H9 (cell line): ENCODE data around the gene SMDT1. TPM values are rescaled to one million over a fixed set of nuclear protein-coding genes. Genes with fewer than 3 reads are reported as not detected.

Source experiments
- DNase-seq: peaks from one replicate; pipeline ENCODE4 v3.0.0-alpha.2; 2017
- H2AFZ ChIP-seq: one replicate; pipeline ENCODE4 v1.6.1; 2013; ENCODE audit warnings: mild to moderate bottlenecking, low read length, control low read depth, moderate library complexity
- H2AK5ac ChIP-seq: 2 replicates; pipeline ENCODE4 v1.6.1; 2013; ENCODE audit warnings: low read length, control low read depth, mixed read lengths; ENCODE audit not compliant: insufficient read length
- H2BK120ac ChIP-seq: one replicate; pipeline ENCODE4 v1.6.1; 2013; ENCODE audit warnings: low read depth, mild to moderate bottlenecking, low read length, control low read depth, inconsistent platforms; ENCODE audit not compliant: poor library complexity, severe bottlenecking
- H2BK12ac ChIP-seq: 2 replicates; pipeline ENCODE4 v1.6.1; 2013; ENCODE audit warnings: low read length, control low read depth, mixed read lengths, low read depth; ENCODE audit not compliant: insufficient read length
- H2BK15ac ChIP-seq: 2 replicates; pipeline ENCODE4 v1.6.1; 2013; ENCODE audit warnings: low read depth, low read length, control low read depth
- H2BK20ac ChIP-seq: one replicate; pipeline ENCODE4 v1.6.1; 2013; ENCODE audit warnings: low read depth, mild to moderate bottlenecking, low read length, control low read depth, inconsistent platforms; ENCODE audit not compliant: poor library complexity, severe bottlenecking
- H2BK5ac ChIP-seq: 2 replicates; pipeline ENCODE4 v1.6.1; 2013; ENCODE audit warnings: low read length, control low read depth, mixed read lengths; ENCODE audit not compliant: insufficient read length
- H3K14ac ChIP-seq: 2 replicates; pipeline ENCODE4 v1.6.1; 2013; ENCODE audit warnings: low read length, control low read depth; ENCODE audit not compliant: insufficient read depth
- H3K18ac ChIP-seq: 2 replicates; pipeline ENCODE4 v1.6.1; 2013; ENCODE audit warnings: low read depth, mild to moderate bottlenecking, mixed read lengths, low read length, control low read depth; ENCODE audit not compliant: insufficient read length
- H3K23ac ChIP-seq: 2 replicates; pipeline ENCODE4 v1.6.1; 2013; ENCODE audit warnings: low read length, control low read depth, mixed read lengths, low read depth; ENCODE audit not compliant: insufficient read length
- H3K23me2 ChIP-seq: 2 replicates; pipeline ENCODE4 v1.6.1; 2013; ENCODE audit warnings: low read depth, mild to moderate bottlenecking, mixed read lengths, low read length, control low read depth; ENCODE audit not compliant: insufficient read length, poor library complexity, severe bottlenecking
- H3K27ac ChIP-seq: 2 replicates; pipeline ENCODE4 v1.5.1; 2013; ENCODE audit warnings: low read length, control low read depth, mixed read lengths, low read depth; ENCODE audit not compliant: insufficient read length
- H3K27me3 ChIP-seq: 2 replicates; pipeline ENCODE4 v1.6.1; 2013; ENCODE audit warnings: low read length, control low read depth, inconsistent platforms; ENCODE audit not compliant: insufficient read depth
- H3K4ac ChIP-seq: 2 replicates; pipeline ENCODE4 v1.6.1; 2013; ENCODE audit warnings: low read depth, mild to moderate bottlenecking, control low read depth, inconsistent platforms, low read length, moderate library complexity
- H3K4me1 ChIP-seq: 2 replicates; pipeline ENCODE4 v1.6.1; 2013; ENCODE audit warnings: low read length, control low read depth, inconsistent platforms; ENCODE audit not compliant: insufficient read depth
- H3K4me2 ChIP-seq: 2 replicates; pipeline ENCODE4 v1.6.1; 2013; ENCODE audit warnings: low read length, control low read depth, mixed read lengths; ENCODE audit not compliant: insufficient read length, insufficient read depth
- H3K56ac ChIP-seq: 2 replicates; pipeline ENCODE4 v1.6.1; 2013; ENCODE audit warnings: low read depth, mild to moderate bottlenecking, mixed read lengths, low read length, control low read depth; ENCODE audit not compliant: insufficient read length
- H3K79me1 ChIP-seq: 2 replicates; pipeline ENCODE4 v1.6.1; 2013; ENCODE audit warnings: low read depth, mild to moderate bottlenecking, moderate library complexity, low read length, control low read depth, inconsistent platforms; ENCODE audit not compliant: insufficient read depth, poor library complexity, severe bottlenecking
- H3K79me2 ChIP-seq: 2 replicates; pipeline ENCODE4 v1.6.1; 2013; ENCODE audit warnings: low read length, control low read depth, inconsistent platforms; ENCODE audit not compliant: insufficient read depth
- H3K9ac ChIP-seq: 2 replicates; pipeline ENCODE4 v1.6.1; 2013; ENCODE audit warnings: low read length, control low read depth, mixed read lengths; ENCODE audit not compliant: insufficient read length; ENCODE audit errors: extremely low read depth
- H3K9me3 ChIP-seq: one replicate; pipeline ENCODE4 v1.6.1; 2013; ENCODE audit warnings: low read depth, low read length, inconsistent platforms; ENCODE audit not compliant: control insufficient read depth
- H3T11ph ChIP-seq: one replicate; pipeline ENCODE4 v1.6.1; 2013; ENCODE audit warnings: mild to moderate bottlenecking, low read length, control low read depth, inconsistent platforms
- H4K20me1 ChIP-seq: one replicate; pipeline ENCODE4 v1.6.1; 2013; ENCODE audit not compliant: control insufficient read depth, insufficient read length, insufficient read depth
- H4K5ac ChIP-seq: 2 replicates; pipeline ENCODE4 v1.6.1; 2013; ENCODE audit warnings: low read depth, mild to moderate bottlenecking, mixed read lengths, low read length, control low read depth; ENCODE audit not compliant: insufficient read length
- H4K8ac ChIP-seq: replicated peaks from 2 replicates; pipeline ENCODE4 v1.6.1; 2013; ENCODE audit warnings: low read length, control low read depth, mixed read lengths, low read depth; ENCODE audit not compliant: insufficient read length
- H4K91ac ChIP-seq: 2 replicates; pipeline ENCODE4 v1.6.1; 2013; ENCODE audit warnings: low read depth, mild to moderate bottlenecking, moderate library complexity, mixed read lengths, low read length, control low read depth; ENCODE audit not compliant: insufficient read length
- H3K27ac Mint-ChIP-seq, 3 experiments: 2 replicates in 2 of 3; 3 replicates in 1 of 3; pipeline ENCODE4 v1.8.0; 2020 to 2021; ENCODE audit warnings: mixed read lengths in 3 of 3, mild to moderate bottlenecking in 1 of 3, moderate library complexity in 1 of 3
- H3K27me3 Mint-ChIP-seq: 2 replicates; pipeline ENCODE4 v1.8.0; 2021; ENCODE audit warnings: low read depth, mild to moderate bottlenecking, moderate library complexity, mixed read lengths
- H3K36me3 Mint-ChIP-seq, 3 experiments: 2 replicates in 2 of 3; 3 replicates in 1 of 3; pipeline ENCODE4 v1.8.0; 2020 to 2021; ENCODE audit warnings: low read depth in 3 of 3, mixed read lengths in 3 of 3; ENCODE audit not compliant: insufficient read depth in 1 of 3
- H3K4me1 Mint-ChIP-seq, 2 experiments: 2 replicates each; pipeline ENCODE4 v1.8.0; 2020; ENCODE audit warnings: mixed read lengths in 2 of 2
- H3K4me3 Mint-ChIP-seq, 2 experiments: 2 replicates in 1 of 2; 3 replicates in 1 of 2; pipeline ENCODE4 v1.8.0; 2020 to 2021; ENCODE audit warnings: mild to moderate bottlenecking in 2 of 2, mixed read lengths in 2 of 2, moderate library complexity in 1 of 2
- H3K9me3 Mint-ChIP-seq, 2 experiments: 2 replicates in 1 of 2; 3 replicates in 1 of 2; pipeline ENCODE4 v1.8.0; 2020; ENCODE audit warnings: mild to moderate bottlenecking in 2 of 2, mixed read lengths in 2 of 2, moderate library complexity in 1 of 2
- WGBS: extraction: QIAGEN DNeasy Blood & Tissue Kit; methylation state at CpG from one replicate; pipeline ENCODE4 v1.1.7; 2013; ENCODE audit warnings: missing lambda C conversion rate, low lambda C conversion rate, mixed read lengths; ENCODE audit not compliant: insufficient read length; ENCODE audit errors: extremely low coverage; 5-methylcytosine and 5-hydroxymethylcytosine counted together
- total RNA-seq: library from RNA; stranded (reverse); gene quantifications from 2 replicates; pipeline ENCODE4 v1.2.1, GENCODE V29; 2021
- TF ChIP-seq, protein P1 (sequence below): fragments of 200-600 bp; sonication (generic); conservative IDR thresholded peaks from 3 replicates; pipeline ENCODE4 v1.8.0; 2021; ENCODE audit warnings: antibody characterized with exemption, mild to moderate bottlenecking

The SMDT1 gene
- total RNA-seq, 1 experiment from 2014 or later, result 45.0 TPM

- Histone ChIP-seq H3K4me1 (peaks cover 10% of the 10 kb centered on the region; the same call in 1 of the 2 replicates), H2BK120ac (no peak overlapping the region), H2AK5ac (no peak overlapping the region), H3K18ac (no peak overlapping the region), H3K4ac (no peak overlapping the region), H3T11ph (no peak overlapping the region), H3K23ac (no peak overlapping the region), H3K27me3 (no peaks in the 10 kb centered on the region), H3K79me1 (no peaks in the 10 kb centered on the region), H2BK12ac (no peak overlapping the region), H3K4me2 (no peak overlapping the region), H4K20me1 (no peaks in the 10 kb centered on the region), H3K14ac (no peak overlapping the region), H3K27ac (no peak overlapping the region), H3K9ac (no peak overlapping the region), H4K8ac (no peak overlapping the region), H3K79me2 (no peaks in the 10 kb centered on the region), H3K9me3 (no peaks in the 10 kb centered on the region), H2BK5ac (no peak overlapping the region), H2AFZ (no peak overlapping the region), H2BK20ac (no peak overlapping the region), H2BK15ac (no peak overlapping the region), H4K5ac (no peak overlapping the region), H3K56ac (no peak overlapping the region), H4K91ac (no peak overlapping the region), H3K23me2 (peaks cover 8% of the 10 kb centered on the region)
- no peaks in the 10 kb centered on the region; a peak in 2 of 5 replicates for H3K9me3 Mint-ChIP-seq
- H3K4me3 Mint-ChIP-seq, result no peak overlapping the region
- H3K4me1 Mint-ChIP-seq, result peaks cover 33 to 38% of the 10 kb centered on the region in 2 experiments
- H3K27ac Mint-ChIP-seq, result no peak overlapping the region
- peaks cover 4% of the 10 kb centered on the region for H3K27me3 Mint-ChIP-seq
- peaks cover 23 to 38% (median 28%) of the 10 kb centered on the region in 3 experiments for H3K36me3 Mint-ChIP-seq
- TF ChIP-seq, protein P1, sequence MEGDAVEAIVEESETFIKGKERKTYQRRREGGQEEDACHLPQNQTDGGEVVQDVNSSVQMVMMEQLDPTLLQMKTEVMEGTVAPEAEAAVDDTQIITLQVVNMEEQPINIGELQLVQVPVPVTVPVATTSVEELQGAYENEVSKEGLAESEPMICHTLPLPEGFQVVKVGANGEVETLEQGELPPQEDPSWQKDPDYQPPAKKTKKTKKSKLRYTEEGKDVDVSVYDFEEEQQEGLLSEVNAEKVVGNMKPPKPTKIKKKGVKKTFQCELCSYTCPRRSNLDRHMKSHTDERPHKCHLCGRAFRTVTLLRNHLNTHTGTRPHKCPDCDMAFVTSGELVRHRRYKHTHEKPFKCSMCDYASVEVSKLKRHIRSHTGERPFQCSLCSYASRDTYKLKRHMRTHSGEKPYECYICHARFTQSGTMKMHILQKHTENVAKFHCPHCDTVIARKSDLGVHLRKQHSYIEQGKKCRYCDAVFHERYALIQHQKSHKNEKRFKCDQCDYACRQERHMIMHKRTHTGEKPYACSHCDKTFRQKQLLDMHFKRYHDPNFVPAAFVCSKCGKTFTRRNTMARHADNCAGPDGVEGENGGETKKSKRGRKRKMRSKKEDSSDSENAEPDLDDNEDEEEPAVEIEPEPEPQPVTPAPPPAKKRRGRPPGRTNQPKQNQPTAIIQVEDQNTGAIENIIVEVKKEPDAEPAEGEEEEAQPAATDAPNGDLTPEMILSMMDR, result no peak
- WGBS, result no CpG with 5 or more reads among the region's 4 CpGs
- DNase-seq, result no peak
These were observed 11.2 kb upstream of the SMDT1 start for GRCh38 chr22:42068291-42068690.
